Cardiac fibroblast (primary cell): ENCODE measurements around the gene TGM3.

Experiments used
- DNase-seq, 2 donors: peaks; one replicate each; pipeline versions ENCODE4 v3.0.0 to v3.0.0-alpha.2; 2010; ENCODE audit warnings: low read depth in 2 of 2
- H3K4me3 ChIP-seq, 2 donors: replicated peaks in 1 of 2; 1 replicate in 1 of 2; 2 replicates in 1 of 2; pipeline ENCODE4 v1.5.1; 2011; ENCODE audit warnings: low read depth in 2 of 2, low read length in 2 of 2, mild to moderate bottlenecking in 2 of 2, moderate library complexity in 1 of 2
- CTCF ChIP-seq: IDR thresholded peaks from one replicate; pipeline ENCODE4 v1.5.1; 2011; ENCODE audit warnings: low read depth, mild to moderate bottlenecking, low read length, inconsistent platforms

Gene TGM3

GRCh38 chr20:2323051-2323450, 27.2 kb downstream of the TGM3 start:
- no peak overlapping the region for H3K4me3 ChIP-seq
- DNase-seq, result no peak
- TF ChIP-seq CTCF, result no peak

- no peak for TF ChIP-seq CTCF
- H3K4me3 ChIP-seq, result no peak overlapping the region
- no peak for DNase-seq
Observed at GRCh38 chr20:2326046-2326445, 30.2 kb downstream of the TGM3 start.

GRCh38 chr20:2327620-2328555, 32.1 kb downstream of the TGM3 start:
- H3K4me3 ChIP-seq, result no peak overlapping the region
- DNase-seq, result no peak
- TF ChIP-seq CTCF, result no peak

GRCh38 chr20:2329286-2329685, 33.5 kb downstream of the TGM3 start:
- H3K4me3 ChIP-seq, result no peak overlapping the region
- TF ChIP-seq CTCF, result no peak
- no peak for DNase-seq

- no peak for DNase-seq
- no peak for TF ChIP-seq CTCF
- no peak overlapping the region for H3K4me3 ChIP-seq
Observed at GRCh38 chr20:2330090-2330695, 34.4 kb downstream of the TGM3 start.

- no peak for TF ChIP-seq CTCF
- no peak for DNase-seq
- no peak overlapping the region for H3K4me3 ChIP-seq
Observed at GRCh38 chr20:2331106-2331505, 35.3 kb downstream of the TGM3 start.
